AG09319 (cell line): ENCODE data around the gene RFTN1.

Experiments used
- DNase-seq: peaks from one replicate; pipeline ENCODE4 v3.0.0-alpha.2; 2010; ENCODE audit warnings: low read depth; ENCODE audit errors: extremely low read depth
- TF ChIP-seq, protein P1 (sequence below): IDR thresholded peaks from 2 replicates; pipeline ENCODE4 v1.5.1; 2011; ENCODE audit warnings: low read depth, mild to moderate bottlenecking, inconsistent platforms, low read length, moderate library complexity

RFTN1 gene

DNA sequence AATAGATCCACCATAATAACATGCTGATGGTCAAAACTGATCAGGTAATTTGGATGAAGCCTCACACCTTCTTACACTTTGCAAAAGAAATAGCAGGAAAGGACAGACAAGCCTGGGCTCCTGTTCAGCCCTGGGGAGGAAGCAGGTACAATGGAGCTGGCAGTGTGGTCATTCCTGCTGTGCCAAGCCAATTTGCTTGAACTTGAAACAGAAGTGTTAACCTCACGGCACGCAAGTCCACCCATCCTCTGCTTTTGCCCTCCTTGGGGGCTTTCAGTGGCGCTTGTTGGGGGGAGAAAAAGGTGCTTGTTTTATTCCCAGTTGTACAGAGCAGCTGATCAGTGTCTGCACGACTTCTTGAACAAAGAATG, 36.8 kb upstream of the RFTN1 start:
- TF ChIP-seq, protein P1, sequence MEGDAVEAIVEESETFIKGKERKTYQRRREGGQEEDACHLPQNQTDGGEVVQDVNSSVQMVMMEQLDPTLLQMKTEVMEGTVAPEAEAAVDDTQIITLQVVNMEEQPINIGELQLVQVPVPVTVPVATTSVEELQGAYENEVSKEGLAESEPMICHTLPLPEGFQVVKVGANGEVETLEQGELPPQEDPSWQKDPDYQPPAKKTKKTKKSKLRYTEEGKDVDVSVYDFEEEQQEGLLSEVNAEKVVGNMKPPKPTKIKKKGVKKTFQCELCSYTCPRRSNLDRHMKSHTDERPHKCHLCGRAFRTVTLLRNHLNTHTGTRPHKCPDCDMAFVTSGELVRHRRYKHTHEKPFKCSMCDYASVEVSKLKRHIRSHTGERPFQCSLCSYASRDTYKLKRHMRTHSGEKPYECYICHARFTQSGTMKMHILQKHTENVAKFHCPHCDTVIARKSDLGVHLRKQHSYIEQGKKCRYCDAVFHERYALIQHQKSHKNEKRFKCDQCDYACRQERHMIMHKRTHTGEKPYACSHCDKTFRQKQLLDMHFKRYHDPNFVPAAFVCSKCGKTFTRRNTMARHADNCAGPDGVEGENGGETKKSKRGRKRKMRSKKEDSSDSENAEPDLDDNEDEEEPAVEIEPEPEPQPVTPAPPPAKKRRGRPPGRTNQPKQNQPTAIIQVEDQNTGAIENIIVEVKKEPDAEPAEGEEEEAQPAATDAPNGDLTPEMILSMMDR = no peak

DNA sequence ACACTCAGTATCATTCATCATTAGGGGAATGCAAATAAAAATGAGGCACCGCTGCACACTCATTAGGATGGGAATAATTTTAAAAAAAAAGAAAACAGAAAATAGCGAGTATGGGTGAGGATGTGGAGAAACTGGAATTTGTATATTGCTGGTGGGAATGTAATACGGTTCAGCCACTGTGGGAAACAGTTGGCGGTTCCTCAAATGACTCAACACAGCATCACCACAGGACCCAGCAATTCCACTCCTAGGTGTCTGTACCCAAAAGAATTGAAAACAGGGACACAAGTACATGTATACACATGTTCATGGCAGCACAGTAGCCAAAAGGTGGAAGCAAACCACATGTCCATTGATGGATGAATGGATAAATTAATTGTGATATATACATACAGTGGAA, 35.2 kb upstream of the RFTN1 start:
- TF ChIP-seq, protein P1 = no peak
- peak; percentile 24 for DNase-seq

More for the DNA sequence above, 36.8 kb upstream of the RFTN1 start:
- DNase-seq = no peak

DNA sequence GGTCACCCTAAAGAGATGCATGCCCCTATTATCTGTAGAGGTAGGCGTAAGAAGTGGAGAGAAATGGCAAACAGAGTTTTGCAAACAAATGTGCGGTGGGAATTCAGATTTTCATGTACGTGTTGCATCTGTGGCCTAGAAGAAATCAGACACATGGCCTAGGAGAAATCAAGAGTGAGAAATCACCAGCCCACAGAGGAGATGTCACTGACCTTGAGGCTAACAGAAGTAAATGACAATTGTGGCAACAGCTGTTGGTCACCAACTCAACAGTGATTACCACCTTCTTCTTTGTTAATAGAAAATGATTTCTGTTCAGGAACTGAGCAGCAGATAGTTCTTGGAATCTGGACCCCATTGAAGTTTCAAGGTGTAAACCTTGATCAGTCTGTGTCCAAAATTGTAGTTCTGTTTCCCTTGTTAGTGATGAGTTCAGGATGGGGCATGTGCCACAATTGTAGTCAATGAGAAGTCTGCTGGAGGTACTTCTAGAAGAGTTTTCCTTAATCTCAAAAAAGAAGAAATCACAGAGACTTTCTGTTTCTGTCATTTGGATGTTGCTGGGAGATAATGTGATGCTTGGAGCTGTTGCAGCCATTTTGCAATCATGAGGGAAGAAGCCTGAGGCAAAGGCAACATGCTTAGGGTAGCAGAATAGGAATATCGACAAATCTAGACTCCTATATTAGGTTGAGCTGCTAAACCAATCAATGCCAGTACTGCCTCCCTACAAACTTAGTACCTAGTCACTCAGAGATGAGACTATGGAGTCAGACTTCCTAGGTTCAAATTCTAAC, 34.3 kb upstream of the RFTN1 start:
- DNase-seq = no peak
- TF ChIP-seq, protein P1 = no peak

DNA sequence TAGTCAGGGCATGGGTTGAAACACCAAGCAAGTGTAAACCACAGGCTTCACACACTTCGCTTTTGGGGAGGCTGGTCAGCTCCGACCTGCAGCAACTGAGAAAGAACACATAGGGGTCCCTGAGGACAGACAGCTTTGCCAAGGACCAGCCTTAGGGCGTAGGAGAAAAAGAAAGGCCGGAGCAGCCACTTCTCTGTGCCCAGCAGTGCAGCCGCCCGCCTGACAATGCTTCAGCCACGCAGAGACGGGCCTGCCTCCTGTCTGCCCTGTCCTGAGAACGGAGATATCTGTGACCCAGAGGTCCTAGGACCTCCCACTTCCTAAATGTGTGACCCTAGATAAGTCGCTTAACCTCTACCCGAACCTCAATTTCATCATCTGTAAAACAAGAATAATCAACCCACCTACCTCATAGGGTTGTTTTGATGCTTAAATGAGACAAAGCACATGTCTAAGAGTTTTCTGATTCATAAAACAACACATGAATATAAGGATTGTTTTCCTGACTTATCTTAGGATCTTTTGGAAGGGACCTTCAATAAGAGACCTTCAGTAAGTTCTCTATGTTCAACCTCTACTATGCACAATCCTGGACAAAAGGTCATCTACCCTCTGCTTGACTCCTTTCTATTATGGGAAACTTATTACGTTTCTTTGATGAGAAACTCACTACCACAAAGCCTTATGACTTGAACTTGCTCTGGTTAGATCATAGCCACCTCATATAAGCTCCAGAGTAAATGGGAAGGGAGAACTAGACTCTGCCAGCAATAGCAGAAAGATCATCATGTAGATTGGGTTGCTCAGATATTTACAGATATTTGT, 32.9 kb upstream of the RFTN1 start:
- DNase-seq = no peak
- TF ChIP-seq, protein P1 = no peak

DNA sequence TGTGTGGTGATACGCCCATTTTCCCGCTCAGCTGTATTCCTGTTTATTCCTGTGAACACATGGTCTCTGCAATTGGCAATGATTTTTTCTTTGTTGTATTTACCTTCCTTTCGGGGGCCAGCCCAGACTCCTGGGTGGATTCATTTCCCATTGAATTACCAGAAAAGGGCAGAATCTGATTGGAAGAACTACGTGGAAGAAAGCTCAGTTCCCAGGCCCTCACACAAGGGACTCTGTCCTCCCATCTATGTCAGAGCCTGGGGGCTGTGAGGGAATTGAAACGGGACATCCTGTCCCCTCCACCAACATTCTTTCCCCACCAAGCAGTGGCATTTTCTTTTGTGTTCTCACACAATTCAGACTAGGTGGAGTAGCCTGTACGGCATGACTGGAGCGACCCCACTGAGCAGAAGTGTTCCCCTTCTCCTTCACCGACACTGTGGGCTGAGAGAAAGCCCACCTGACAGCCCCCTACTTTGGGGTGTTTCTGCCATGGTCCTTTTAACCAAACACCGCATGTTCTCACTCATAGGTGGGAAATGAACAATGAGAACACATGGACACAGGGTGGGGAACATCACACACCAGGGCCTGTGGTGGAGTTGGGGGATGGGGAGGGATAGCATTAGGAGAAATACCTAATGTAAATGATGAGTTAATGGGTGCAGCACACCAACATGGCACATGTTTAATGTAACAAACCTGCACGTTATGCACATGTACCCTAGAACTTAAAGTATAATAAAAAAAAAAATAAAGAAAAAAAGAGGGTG, 32.1 kb upstream of the RFTN1 start:
- no peak for DNase-seq
- TF ChIP-seq, protein P1 = no peak

DNA sequence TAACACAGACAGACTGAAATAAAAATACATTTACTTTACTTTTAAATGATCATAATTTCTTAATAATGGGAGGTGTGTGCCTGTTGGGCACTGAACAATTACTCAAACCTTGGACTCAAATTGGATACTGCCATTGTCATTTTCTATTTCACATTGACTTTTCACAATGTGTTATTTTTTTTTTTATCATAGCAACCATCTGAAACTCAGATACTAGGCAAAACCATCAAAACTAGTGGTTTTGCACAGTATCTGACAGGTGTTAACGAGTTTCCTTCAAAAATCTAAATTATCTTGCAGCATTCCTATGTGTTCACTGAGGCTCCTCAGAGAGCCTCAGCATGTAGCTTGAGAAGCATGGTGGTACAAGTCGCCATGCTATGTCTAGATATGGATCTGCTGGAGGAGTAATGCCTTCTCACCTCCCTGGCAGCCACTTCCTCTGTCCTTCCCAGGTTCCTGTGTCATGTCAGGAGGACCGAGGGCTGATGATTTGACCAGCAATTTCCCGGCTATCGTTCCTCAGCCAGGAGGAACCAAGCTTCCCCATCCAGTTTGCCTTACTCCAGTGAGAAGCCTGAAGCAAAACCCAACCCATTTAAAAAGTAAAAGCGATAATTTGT, 29.9 kb upstream of the RFTN1 start:
- DNase-seq = no peak
- TF ChIP-seq, protein P1 = no peak
